Spleen (tissue), 11 donors: ENCODE data around the gene CEBPG. TPM values are rescaled to one million over a fixed set of nuclear protein-coding genes. Genes with fewer than 3 reads are reported as not detected.

Experiments used
- DNase-seq: peaks from one replicate; pipeline ENCODE4 v3.0.0-alpha.2; 2020
- H3K27ac ChIP-seq, 8 donors: fragments of 200-600 bp; sonication (generic) in 7 of 8; 1 replicate in 4 of 8; 2 replicates in 4 of 8; pipeline versions ENCODE4 v1.5.0 to v1.8.0; 2016 to 2021; ENCODE audit warnings: inconsistent platforms in 4 of 8, mild to moderate bottlenecking in 4 of 8, moderate library complexity in 1 of 8
- H3K27me3 ChIP-seq, 7 donors: fragments of 200-600 bp; sonication (generic) in 6 of 7; replicated peaks in 1 of 7; 1 replicate in 4 of 7; 2 replicates in 3 of 7; pipeline versions ENCODE4 v1.5.0 to v1.8.0; 2016 to 2021; ENCODE audit warnings: inconsistent platforms in 3 of 7, mild to moderate bottlenecking in 1 of 7
- H3K36me3 ChIP-seq, 6 donors: fragments of 200-600 bp; sonication (generic) in 5 of 6; 1 replicate in 4 of 6; 2 replicates in 2 of 6; pipeline versions ENCODE4 v1.5.0 to v1.8.0; 2016 to 2021; ENCODE audit warnings: inconsistent platforms in 2 of 6
- H3K4me1 ChIP-seq, 6 donors: fragments of 200-600 bp; sonication (generic) in 5 of 6; 1 replicate in 3 of 6; 2 replicates in 3 of 6; pipeline versions ENCODE4 v1.5.0 to v1.8.0; 2016 to 2021; ENCODE audit warnings: inconsistent platforms in 3 of 6
- H3K4me3 ChIP-seq, 8 donors: fragments of 200-600 bp; sonication (generic) in 7 of 8; 1 replicate in 4 of 8; 2 replicates in 4 of 8; pipeline versions ENCODE4 v1.5.0 to v1.8.0; 2016 to 2021; ENCODE audit warnings: inconsistent platforms in 4 of 8, mild to moderate bottlenecking in 4 of 8, moderate library complexity in 2 of 8
- H3K9me3 ChIP-seq, 8 donors: fragments of 200-600 bp; sonication (generic) in 7 of 8; 1 replicate in 4 of 8; 2 replicates in 4 of 8; pipeline versions ENCODE4 v1.5.0 to v1.8.0; 2016 to 2021; ENCODE audit warnings: inconsistent platforms in 4 of 8
- POLR2A ChIP-seq, 3 donors: fragments of 450-650 bp; IDR thresholded peaks; one replicate each; pipeline ENCODE4 v1.5.1; 2017; ENCODE audit warnings: antibody characterized with exemption in 3 of 3, mild to moderate bottlenecking in 1 of 3
- POLR2AphosphoS5 ChIP-seq, 3 donors: sonication (generic); formaldehyde crosslinking; IDR thresholded peaks; one replicate each; pipeline ENCODE4 v1.5.1; 2017; ENCODE audit warnings: antibody characterized with exemption in 3 of 3
- WGBS, 5 donors: extraction: QIAGEN DNeasy Blood & Tissue Kit in 3 of 5; methylation state at CpG; one replicate each; pipeline versions ENCODE4 v1.1.5 to v1.1.7; 2013 to 2018; 5-methylcytosine and 5-hydroxymethylcytosine counted together
- intact Hi-C: fragments of 100-400 bp; cut with DNase I; formaldehyde crosslinking; loops from one replicate; pipeline ENCODE4 v1.15.0; 2023; ENCODE audit warnings: low total_unique reads
- polyA plus RNA-seq, 3 donors: library from polyadenylated mRNA; stranded (reverse); fragments of 200-250 nt; gene quantifications; one replicate each; pipeline ENCODE4 v1.2.1, GENCODE V29; 2013
- total RNA-seq, 7 donors: library from RNA; depleted of rRNA in 3 of 7; stranded (reverse); fragments of >200 nt in 3 of 7; fragmentation: NEBNext Ultra II Directional in 4 of 7; extraction: Animal tissue kit (Norgen Biotek cat#: 25700) in 4 of 7; gene quantifications; one replicate each; pipeline versions ENCODE4 v1.1.0 to v1.2.1, GENCODE V29; 2016 to 2021
- TF ChIP-seq, protein P1 (sequence below), 11 experiments: fragments of 200-600 bp in 7 of 11; fragments of 450-650 bp in 4 of 11; sonication (generic) in 4 of 11; IDR thresholded peaks in 8 of 11; conservative IDR thresholded peaks in 3 of 11; 1 replicate in 7 of 11; 2 replicates in 4 of 11; pipeline versions ENCODE4 v1.4.0 to v1.8.0; 2016 to 2021; ENCODE audit warnings: antibody characterized with exemption in 11 of 11, inconsistent platforms in 4 of 11, mild to moderate bottlenecking in 1 of 11
- donor health status: healthy with polysubstance abuse.
- donor health status: DM: no; HTN: no; CAD: no; lungs with moderate emphysema.
- donor health status: DM: no; HTN: no; CAD: no.
- donor health status: Bipolar disorder and iron deficiency.
- donor health status: healthy.
- donor health status: DM: no; HTN: no; CAD: no.
- donor health status: DM: yes; HTN: yes; CAD: no.

Gene CEBPG
- total and polyA plus RNA-seq, 10 donors: 9.3 to 21.1 (median 16.0) TPM

DNA sequence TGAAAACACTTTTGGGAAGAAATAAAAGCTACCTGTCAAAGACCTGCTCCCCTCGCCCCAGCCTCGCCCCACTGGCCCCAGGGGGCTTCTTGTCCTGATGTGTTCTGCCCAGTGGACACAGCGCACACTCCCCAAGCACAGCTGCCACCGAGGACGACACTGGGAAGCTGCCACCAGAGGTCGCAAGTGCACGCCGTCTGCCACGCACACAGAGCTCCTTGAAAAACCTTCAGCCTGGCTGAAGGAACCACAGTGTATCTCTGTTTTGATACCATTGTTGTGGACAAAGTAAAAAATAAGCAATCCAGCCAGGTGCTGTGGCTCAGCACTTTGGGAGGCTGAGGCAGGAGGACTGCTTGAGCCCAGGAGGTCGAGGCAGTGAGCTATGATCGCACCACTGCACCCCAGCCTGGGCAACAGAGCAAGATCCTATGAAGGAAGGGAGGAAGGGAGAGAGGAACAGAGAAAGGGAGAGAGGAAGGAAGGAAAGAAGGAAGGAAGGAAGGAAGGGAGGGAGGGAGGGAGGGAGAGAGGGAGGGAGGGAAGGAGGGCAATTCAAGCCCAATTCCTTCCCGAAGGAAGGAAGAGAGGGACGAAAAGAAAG, 57.3 kb downstream of the CEBPG start:
- intact Hi-C loops: loop anchor here (5.0 kb wide), 1 partner anchor 342 kb away; no protein-coding TSS in a partner anchor
- TF ChIP-seq POLR2AphosphoS5 (IDR thresholded peaks at IDR 0.05): peak in 2 of 3 donors; percentile 16 to 39
- no peak for TF ChIP-seq POLR2A (IDR thresholded peaks at IDR 0.05)
- TF ChIP-seq, protein P1, sequence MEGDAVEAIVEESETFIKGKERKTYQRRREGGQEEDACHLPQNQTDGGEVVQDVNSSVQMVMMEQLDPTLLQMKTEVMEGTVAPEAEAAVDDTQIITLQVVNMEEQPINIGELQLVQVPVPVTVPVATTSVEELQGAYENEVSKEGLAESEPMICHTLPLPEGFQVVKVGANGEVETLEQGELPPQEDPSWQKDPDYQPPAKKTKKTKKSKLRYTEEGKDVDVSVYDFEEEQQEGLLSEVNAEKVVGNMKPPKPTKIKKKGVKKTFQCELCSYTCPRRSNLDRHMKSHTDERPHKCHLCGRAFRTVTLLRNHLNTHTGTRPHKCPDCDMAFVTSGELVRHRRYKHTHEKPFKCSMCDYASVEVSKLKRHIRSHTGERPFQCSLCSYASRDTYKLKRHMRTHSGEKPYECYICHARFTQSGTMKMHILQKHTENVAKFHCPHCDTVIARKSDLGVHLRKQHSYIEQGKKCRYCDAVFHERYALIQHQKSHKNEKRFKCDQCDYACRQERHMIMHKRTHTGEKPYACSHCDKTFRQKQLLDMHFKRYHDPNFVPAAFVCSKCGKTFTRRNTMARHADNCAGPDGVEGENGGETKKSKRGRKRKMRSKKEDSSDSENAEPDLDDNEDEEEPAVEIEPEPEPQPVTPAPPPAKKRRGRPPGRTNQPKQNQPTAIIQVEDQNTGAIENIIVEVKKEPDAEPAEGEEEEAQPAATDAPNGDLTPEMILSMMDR (IDR thresholded peaks at IDR 0.05 in 8 of 11, conservative IDR thresholded peaks at IDR 0.05 in 3 of 11): peak; percentile 48 to 88 (median 70)
- peaks cover 0 to 12% (median 3%) of the 10 kb centered on the region in 6 donors for H3K4me1 ChIP-seq
- H3K27me3 ChIP-seq: no peaks in the 10 kb centered on the region
- H3K4me3 ChIP-seq: no peak overlapping the region
- peaks cover 0 to 5% (median 0%) of the 10 kb centered on the region in 6 donors for H3K36me3 ChIP-seq
- WGBS, 5 donors: 27 to 32% (median 30%) methylated on average over 13 of the region's 13 CpGs
- peak; percentile 86 for DNase-seq
- peak overlapping the region in 3 of 8 donors; percentile 6 to 26 (median 20) for H3K27ac ChIP-seq
- H3K9me3 ChIP-seq: no peaks in the 10 kb centered on the region

DNA sequence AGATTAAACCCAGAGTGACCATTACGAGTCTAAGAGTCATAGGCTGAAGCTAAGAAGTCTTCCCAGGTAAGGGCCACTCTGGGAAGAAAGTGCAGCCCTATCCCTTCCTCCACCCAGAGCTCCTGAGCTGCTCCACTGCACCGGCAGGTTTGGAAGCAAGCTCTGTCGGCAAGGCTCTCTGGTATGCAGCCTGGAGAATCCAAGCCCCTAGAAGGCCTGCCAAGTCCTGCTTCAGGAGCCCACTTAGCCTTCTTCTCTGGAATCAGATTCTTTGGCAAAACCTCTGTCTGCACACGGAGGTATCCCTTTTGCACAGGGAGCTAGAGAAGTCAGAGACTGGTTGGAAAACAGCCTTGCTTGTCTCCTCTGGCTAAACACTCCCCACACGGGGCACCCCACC, 58.5 kb downstream of the CEBPG start:
- intact Hi-C loops: loop anchor here (5.0 kb wide), 1 partner anchor 340 kb away; no protein-coding TSS in a partner anchor
- Histone ChIP-seq H3K4me3 (no peak overlapping the region), H3K36me3 (peaks cover 0 to 14% (median 0%) of the 10 kb centered on the region in 6 donors), H3K27me3 (no peaks in the 10 kb centered on the region), H3K9me3 (no peaks in the 10 kb centered on the region), H3K4me1 (peaks cover 0 to 12% (median 3%) of the 10 kb centered on the region in 6 donors), H3K27ac (no peak overlapping the region)
- 66 to 71% (median 66%) methylated on average over 4 to 5 of the region's 5 CpGs for WGBS, 5 donors
- no peak for DNase-seq
- TF ChIP-seq POLR2A (IDR thresholded peaks at IDR 0.05) (no peak), POLR2AphosphoS5 (IDR thresholded peaks at IDR 0.05) (no peak)
- TF ChIP-seq, protein P1 (IDR thresholded peaks at IDR 0.05 in 8 of 11, conservative IDR thresholded peaks at IDR 0.05 in 3 of 11): no peak

Other genes starting within 250 kb of the CEBPG start
- not detected for gene WDR88, start 241.6 kb upstream of the CEBPG start, total RNA-seq
- under 1 TPM in 1 of 3 donors, not detected in 2; 0.07 TPM for gene WDR88, start 241.6 kb upstream of the CEBPG start, polyA plus RNA-seq
- gene LRP3, start 179.4 kb upstream of the CEBPG start, total RNA-seq: 10 to 100 TPM in 3 of 7 donors, 1 to 10 TPM in 4; 7.9 to 12.8 (median 9.8) TPM
- gene LRP3, start 179.4 kb upstream of the CEBPG start, polyA plus RNA-seq: 1 to 10 TPM; 1.4 to 6.4 (median 2.5) TPM
- under 1 TPM in 2 of 7 donors, not detected in 5; 0.32 to 0.37 TPM for gene SLC7A10, start 147.9 kb upstream of the CEBPG start, total RNA-seq
- gene SLC7A10, start 147.9 kb upstream of the CEBPG start, polyA plus RNA-seq: under 1 TPM in 2 of 3 donors, not detected in 1; 0.06 to 0.07 TPM
- 10 to 100 TPM; 15.5 to 27.7 (median 18.3) TPM for gene CEBPA, start 71.2 kb upstream of the CEBPG start, total RNA-seq
- 10 to 100 TPM in 1 of 3 donors, 1 to 10 TPM in 2; 7.4 to 19.8 (median 9.1) TPM for gene CEBPA, start 71.2 kb upstream of the CEBPG start, polyA plus RNA-seq
- 10 to 100 TPM; 54.8 to 98.3 (median 70.7) TPM for gene PEPD, start 148.1 kb downstream of the CEBPG start, total RNA-seq
- 10 to 100 TPM; 38.4 to 72.2 (median 62.0) TPM for gene PEPD, start 148.1 kb downstream of the CEBPG start, polyA plus RNA-seq
- gene CHST8, start 248.2 kb downstream of the CEBPG start, total RNA-seq: 1 to 10 TPM in 6 of 7 donors, under 1 TPM in 1; 0.68 to 4.0 (median 1.7) TPM
- 1 to 10 TPM in 2 of 3 donors, under 1 TPM in 1; 0.43 to 2.1 (median 1.2) TPM for gene CHST8, start 248.2 kb downstream of the CEBPG start, polyA plus RNA-seq